Mucosa of gallbladder (tissue), 1 donor: ENCODE measurements around the gene LAMA2. TPM values are rescaled to one million over a fixed set of nuclear protein-coding genes. Genes with fewer than 3 reads are reported as not detected.

Experiments
- DNase-seq: peaks from one replicate; pipeline ENCODE4 v3.0.0-alpha.2; 2020; ENCODE audit warnings: low spot score
- total RNA-seq: library from RNA; stranded (reverse); gene quantifications from one replicate; pipeline ENCODE4 v1.2.1, GENCODE V29; 2021
- donor health status: DM: no; HTN: no; CAD: no.

The LAMA2 gene
- total RNA-seq, 1 donor from 2014 or later = 35.3 TPM

DNA sequence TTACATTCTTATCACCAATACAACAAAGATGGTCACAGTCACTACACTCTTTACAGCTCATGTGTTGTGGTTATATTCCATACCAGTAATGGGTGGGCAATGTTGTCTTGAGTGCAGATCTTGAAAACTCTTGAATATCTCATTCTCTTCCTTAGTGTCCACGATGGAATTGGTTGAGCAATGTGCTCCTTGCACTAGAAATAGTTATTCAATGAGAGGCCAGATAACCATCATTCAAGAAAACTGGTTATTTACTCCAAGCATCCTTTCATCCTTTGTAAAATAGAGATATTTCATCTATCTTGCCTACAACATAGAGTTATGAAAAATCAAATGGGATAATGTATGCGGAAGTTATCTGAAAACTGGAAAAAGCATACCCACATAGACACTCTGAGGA is 611.2 kb downstream of the LAMA2 start:
- DNase-seq = no peak

DNA sequence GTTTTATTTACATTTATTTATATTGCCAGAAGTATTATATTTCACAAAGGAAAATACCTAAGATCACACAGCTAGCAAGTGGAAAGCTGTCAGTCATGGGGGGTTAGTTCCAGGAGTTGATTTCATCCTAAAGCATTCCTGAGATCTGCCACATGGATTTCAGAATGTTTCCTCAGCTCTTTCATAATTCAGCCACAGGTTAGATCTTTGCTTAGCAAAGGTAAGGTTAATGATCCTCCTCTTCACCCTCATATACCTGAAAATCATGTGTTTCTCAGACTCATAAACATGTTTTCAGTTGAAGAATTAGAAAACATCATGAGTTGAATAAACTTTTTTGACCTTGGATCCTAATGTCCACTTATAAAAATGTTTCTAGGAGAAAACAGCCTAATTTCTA is 611.6 kb downstream of the LAMA2 start:
- DNase-seq = no peak

DNA sequence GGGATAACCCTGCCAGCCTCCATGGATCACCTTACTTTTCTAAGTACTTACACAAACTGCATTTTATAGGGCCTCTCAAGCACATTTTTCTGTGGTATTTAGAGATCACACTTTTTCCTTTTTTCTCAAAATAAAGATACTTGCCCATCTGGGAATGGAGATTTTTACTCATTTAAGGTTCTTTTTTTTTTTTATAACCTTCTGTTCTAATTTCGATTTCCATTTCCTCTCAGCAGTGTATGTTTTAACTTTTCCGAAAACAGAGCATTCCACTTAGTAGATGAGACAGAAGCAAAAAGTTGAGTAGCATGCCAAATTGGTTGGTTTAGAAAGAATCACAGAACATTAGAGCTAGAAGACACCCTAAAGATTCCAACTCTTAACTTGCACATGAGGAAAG is 612.7 kb downstream of the LAMA2 start:
- no peak for DNase-seq

DNA sequence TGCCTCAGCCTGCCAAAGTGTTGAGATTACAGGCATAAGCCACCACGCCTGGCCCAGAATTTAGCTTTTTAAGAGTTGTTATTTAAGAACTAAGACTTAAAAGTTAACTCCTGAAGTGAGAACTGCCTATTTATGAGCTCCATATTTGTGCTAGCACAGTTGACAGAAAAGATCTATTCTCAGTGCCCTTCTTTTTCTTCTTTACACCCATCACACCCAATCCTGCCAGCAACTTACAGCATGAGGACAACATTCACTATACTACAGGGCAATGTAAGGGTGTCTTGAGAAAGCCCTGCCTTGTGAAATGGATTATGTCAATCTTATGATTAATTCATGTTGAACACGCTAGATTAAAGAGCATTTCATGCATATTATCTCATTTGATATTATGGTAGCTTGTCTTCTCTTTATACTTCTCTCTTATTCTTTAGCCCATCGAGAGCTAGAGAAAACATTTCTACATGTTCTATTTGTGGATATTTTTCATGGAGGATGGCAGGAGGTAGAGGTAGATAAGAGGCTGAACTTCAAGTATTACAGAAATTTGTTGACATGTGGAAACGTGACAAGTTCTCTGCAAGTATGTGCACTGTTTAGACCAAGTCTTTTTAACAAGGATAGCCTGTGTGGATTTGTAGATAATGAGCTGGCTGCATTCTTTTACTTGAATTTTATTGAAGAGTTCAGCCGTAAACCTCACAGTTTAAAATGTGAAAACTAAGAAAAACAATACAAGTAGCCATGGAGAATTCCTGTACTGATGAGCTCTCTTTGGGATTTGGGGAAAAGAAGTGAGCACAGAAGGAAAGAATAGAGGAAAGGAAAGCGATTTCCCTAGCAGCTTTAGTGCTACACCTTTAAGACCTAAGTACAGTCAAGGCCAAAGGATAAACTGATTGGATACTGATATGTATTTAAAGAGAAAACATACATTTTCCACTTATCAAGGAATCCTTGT is 614.8 kb downstream of the LAMA2 start:
- no peak for DNase-seq

DNA sequence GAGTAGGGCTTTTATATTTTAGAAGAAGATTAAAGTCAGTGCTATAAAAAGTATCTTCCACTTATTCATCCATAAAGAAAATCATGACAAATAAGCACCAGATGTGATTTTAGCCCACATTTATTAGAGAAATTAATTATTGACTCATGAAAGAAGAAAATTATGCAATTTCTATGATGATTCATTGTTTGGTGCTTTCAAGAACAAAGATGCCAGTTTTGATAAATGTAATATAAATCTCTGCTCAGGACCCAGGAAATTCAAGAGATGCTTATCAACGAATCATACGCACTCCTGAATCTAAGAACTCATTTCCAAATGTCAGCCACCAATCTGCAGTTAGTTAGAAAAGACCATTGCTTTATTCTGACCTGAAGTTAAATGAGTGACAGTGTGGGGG is 615.6 kb downstream of the LAMA2 start:
- no peak for DNase-seq

DNA sequence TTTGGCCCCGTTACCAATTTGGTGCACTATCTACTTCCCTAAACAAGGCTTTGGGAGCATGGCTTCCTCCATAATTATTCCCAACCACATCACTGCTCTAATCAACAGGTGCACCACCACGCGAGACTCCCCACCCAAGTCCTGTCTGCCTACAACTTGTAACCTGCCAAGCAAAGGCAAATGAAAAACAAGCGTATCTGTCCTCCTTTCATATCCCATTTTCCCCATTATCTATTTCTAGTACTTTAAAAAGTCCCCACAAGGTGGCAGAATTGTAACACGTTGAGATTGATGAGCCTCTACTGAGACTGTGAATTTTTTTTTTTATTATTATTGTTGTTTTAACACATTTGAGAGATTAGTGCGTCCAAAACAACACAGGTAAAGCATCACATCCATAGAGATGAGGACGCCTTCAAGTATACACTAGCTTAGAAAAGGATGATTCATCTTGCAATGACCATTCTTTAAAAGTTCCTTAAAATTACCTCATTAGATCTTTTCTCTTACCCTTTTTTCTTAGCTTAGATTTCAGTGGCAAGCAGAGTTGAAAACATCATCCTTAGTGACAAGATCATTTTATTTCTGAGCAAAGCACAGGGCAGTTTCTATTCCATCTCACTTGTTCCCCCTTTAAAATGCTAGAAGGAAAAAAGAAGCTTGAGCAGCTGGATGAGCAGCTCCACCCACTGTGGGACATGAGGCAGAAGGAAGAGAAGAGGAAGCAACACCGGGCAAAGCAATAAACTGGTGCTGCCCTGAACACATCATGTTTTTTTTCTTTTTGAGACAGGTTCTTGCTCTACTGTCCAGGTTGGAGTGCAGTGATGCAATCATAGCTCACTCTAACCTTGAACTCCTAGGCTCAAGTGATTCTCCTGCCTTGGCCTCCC is 616.3 kb downstream of the LAMA2 start:
- no peak for DNase-seq

DNA sequence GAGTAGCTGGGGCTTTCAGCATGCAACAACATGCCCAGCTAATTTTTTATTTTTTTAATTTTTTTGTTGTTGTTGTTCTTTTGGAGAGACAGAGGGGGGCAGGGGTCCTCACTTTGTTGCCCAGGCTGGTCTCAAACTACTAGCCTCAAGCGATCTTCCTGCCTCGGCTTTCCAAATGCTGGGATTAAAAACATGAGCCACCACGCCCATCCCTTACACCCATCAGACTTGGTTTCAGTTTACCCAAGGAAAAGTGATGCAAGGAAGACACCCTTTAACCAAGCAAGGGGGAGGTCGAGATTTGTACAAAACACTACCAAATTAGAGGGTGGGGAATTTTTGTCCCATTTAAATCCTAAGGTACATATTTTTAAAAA is 616.9 kb downstream of the LAMA2 start:
- no peak for DNase-seq

DNA sequence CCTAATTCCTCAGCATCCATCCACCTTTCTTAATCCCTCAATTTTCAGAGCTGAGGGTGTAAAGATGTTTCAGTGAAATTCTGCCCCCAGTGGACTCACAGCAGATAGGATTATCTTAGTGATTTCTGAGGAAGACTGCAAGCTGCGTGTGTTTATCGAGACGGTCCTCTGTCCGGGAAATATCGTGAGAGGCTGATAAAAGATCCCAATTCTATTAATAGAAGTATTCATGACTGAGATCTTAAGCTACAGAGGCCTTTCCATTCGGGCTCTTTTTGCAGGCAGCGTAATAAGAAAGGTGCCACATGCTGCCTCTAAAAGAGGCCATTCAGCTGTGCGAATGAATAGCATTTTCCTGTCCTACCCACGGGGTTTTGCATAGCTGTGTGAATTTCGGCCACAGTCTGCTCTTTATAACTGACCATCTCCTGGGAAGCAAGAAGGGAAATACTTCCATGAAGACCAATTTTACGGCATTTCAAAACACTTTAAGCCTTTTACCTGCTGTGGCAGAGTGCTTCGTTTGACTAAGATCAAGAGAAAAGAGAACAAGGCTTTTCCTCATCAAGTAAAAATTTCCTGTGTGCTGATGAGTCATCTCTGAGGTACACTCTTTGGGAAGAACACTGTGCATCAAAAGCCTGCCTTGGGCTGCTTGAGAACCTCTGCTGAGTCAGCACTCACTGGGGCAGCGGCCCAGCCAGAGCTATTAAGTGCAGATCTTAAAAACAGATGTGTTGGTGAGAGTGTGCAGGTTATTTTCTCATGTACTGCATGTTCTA is 618.2 kb downstream of the LAMA2 start:
- peak; percentile 30 for DNase-seq

DNA sequence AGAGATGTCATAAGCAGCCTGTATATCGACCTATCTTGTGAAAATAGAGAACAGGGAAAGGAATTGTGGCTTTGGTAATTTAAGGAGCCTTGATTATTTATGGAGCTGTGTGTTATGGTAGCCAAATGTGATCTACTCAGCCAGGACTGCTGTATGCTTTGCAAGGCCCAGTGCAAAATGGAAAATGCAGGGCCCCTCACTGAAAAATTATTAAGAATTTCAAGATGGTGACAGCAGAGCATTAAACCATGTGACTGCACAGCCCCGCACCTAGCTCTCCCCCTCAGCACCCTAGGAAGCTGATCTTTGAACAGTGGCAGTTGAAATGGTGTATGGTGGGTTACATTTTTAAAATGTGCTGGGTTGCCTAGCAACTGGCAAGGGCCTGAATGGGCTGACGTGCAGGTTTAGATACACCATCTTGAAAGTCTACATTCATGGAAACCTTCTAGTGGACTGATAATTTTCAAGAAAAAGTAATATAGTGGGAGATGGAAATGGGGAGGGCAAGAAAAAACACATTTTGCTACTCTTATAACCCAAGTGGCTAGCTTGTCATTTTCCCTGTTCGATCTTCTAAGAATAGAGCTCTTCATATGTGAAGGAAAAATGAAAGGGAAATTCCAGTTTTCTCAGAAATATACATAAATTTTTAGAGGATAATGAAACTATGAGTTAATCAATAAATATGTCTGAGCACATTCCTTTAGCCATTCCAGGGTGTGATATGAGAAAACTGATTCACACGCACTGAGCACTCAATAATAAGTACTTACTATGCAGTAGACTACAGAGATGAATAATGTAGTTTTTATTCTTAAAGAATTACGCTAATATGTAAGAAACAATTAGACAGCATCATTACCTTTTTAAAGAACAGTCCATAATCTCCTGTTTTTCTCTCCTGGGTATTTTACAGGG is 619.1 kb downstream of the LAMA2 start:
- no peak for DNase-seq

DNA sequence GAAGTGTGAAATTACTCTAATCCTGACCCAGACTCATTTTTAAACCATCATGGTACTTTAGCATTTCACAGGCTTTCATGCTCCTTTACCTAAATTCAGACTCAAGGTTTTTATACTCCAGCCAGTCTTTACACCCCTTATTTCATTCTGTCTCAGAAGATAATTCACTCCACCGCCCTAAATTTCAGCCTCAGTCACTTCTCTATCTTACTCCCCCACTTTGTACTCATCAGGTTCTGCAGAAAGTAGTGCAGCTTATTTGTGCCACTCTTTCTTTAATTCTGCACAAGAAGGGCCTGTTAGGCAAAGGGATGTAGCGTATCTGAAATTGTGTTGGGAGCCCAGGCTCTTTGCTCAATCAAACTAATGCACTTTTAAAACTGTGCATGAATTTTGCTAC is 621.5 kb downstream of the LAMA2 start:
- DNase-seq = no peak

DNA sequence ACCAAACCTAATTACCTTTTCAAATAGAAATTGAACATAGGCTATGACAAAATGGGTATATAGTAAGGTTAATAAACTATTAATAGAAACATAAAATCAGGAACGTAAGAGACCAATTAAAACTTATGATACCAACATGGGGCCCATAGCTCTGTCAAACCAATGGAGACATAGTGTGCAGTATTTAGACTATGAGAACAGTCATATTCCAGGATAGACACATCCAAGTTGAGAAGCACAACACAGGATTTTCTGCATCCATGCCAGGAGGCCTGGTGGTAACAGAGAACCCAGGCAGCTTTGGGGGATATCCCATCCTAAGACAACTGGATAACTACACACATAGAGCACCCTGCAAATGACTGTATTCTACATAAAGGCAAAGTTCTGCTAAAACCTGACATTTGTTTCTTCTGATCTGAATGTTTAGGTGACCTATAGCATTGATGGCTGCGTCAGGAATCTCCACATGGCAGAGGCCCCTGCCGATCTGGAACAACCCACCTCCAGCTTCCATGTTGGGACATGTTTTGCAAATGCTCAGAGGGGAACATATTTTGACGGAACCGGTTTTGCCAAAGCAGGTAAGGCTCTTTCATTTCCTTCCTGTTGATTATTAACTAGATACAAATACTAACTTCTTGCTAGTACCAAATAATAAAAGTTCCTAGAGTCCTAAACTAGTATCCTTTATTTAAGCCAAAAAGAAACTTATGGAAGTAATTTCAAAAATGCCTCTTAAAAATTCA is 624.3 kb downstream of the LAMA2 start:
- no peak for DNase-seq

DNA sequence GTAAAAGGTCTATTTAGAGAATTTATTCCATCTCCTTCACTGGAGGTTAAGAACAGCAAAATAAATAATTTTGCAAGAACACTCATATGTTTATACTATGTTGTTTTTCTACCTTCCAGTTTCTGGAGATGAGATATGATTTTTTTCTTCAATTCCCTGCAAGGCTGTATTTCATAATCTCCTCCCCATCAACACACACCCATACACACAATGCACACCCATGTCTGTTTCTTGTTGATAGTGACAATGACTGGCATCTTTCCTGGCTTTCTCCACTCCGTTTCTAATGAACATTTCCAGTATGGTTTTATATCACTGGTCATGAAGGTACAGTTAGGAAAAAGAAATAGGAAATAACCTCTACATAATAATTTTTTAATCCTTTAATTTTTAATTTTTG is 624.9 kb downstream of the LAMA2 start:
- no peak for DNase-seq

DNA sequence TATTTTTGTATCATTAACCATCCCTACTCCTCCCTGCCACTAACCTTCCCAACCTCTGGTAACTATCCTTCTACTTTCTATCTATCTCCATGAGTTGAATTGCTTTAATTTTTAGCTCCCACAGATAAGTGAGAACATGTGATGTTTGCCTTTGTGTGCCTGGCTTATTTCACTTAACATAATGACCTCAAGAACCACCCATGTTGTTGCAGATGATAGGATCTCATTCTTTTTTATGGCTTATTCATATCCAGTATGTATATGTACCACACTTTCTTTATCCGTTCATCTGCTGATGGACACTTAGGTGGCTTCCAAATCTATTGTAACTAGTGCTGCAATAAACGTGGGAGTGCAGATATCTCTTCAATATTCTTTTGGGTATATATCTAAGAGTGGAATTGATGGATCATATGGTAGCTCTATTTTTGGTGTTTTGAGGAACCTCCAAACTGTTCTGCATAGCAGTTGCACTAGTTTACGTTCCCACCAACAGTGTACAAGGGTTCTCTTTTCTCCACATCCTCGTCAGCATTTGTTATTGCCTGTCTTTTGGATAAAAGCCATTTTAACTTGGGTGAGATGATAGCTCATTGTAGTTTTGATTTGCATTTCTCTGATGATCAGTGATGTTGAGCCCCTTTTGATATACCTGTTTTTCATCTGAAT is 625.7 kb downstream of the LAMA2 start:
- DNase-seq = no peak

DNA sequence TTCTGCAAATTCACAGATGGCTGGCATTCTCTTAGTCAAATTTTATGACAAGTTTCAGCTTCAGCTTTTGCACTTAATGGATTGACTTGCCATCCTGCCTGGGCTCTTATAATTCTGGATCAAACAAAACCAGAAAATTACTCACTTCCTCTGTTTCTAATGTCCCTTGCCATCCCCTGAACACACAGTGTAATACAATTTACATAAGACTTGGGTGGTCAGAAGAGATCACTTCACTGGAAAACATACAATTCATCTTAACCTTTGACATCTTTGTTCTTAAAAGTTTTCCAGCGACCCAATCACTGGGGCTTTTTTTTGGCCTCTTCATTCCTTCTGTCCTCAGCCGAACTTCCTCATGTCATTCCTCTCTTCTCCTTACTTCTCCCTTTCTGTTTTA is 628.0 kb downstream of the LAMA2 start:
- DNase-seq = no peak

DNA sequence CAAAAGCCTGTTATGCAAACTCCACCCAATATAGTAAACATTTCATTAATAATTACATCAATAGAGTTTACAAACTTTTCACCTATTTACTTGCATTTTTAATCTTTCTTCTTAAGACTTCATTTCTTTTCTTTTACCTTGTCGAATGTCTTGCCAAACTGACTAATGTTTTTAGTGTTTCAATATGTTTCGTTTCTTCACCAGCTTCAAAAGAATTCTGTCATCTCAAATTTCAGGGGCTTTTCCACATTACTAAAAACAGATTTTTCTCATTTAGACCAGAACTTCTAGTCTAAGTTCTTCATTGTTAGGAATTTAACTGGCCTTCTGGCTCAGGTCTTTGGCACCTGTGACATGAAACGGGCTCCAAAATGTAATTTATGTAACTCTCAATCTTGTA is 630.5 kb downstream of the LAMA2 start:
- DNase-seq = no peak

DNA sequence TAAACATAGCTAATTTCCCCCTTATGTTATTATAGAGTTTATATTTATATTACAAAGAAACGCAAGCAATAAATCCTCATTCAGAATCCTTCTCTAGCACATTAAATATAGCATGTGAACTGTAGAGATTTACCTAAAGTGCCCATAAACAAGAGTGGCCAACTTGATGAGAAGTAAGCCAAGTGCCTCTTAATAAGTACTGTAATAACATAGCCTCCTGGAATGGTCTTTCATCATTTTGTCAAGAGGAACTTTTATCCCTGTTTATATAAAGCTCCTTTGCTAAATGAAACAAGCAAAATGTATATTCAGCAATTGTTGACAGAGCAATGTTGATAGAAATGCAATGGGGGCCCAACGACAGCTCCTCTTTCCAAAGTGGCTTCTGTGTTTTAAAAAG is 632.1 kb downstream of the LAMA2 start:
- DNase-seq = no peak

DNA sequence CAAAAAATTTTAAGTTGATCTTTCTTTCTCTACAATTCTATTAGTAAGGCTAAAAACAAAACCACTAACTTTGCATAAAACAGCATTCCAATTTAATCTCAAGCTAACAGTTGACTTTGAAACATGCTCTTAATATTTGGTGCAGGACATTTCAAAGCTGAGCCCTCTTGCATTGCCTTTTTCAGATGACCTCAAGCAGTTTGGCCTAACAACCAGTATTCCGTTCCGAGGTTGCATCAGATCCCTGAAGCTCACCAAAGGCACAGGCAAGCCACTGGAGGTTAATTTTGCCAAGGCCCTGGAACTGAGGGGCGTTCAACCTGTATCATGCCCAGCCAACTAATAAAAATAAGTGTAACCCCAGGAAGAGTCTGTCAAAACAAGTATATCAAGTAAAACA is 633.1 kb downstream of the LAMA2 start:
- no peak for DNase-seq

DNA sequence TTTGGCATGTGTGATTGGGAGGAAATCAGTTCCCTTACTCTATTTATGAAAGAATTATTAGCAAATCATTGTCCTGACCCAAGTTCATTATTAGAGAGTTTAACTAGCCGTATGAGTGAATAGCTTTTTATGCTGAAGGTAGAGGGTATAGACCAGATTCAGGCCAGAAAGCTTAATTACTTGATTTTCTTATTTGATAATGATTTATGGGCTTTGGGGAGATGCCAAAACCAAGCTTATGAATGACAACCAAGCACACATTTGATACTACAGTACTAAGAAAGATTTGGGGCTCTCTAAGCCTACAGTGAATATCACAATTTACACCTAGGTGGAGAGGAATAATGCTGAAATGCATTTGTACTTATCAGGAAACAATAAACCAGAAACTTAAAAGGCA is 633.8 kb downstream of the LAMA2 start:
- DNase-seq = no peak

DNA sequence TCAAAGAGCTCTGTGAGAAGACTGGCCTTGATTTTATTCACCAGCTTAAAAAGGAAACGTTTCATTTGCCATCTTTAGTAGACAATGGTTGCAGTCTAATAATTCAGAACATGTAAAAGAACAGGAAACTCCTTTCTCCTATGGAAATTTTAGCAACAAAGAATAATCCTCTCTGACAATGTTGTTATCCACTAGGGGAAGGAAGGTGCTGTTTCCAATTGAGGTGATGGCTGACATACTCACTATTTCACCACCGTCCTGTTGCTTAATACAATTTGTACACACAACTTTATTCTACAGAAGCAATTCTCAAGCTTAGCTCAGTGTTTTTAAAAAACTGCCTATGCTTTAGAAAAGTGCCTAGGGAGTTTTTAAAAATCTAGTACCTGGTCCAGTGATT is 634.4 kb downstream of the LAMA2 start:
- DNase-seq = no peak

DNA sequence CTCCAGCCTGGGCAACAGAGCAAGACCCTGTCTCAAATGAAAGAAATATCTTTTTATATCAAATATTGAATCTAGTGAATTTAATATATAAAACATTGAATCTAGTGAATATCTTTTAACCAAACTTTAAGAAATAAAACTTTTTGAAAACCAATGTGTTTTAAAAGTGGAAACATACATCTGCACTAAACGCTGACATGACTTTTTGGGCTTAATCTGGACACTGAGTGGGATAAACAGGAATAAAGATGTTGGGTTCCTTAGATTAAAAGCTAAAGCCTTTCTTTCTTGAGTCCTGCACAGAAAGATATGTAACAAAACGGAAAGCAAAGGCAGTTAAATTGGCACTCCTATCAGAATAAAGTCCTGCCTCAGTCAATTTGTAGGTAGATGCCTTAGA is 636.8 kb downstream of the LAMA2 start:
- DNase-seq = no peak
